Measurements from ENCODE around the gene RFFL. TPM values are rescaled to one million over a fixed set of nuclear protein-coding genes. Genes with fewer than 3 reads are reported as not detected.

The RFFL gene
- total RNA-seq, 2 experiments from 2014 or later = 11.3 to 12.0 TPM

- intact Hi-C loops (cut with micrococcal nuclease) = no loop called here
- Mint-ChIP-seq H3K9me3 (no peaks in the 10 kb centered on the region), H3K36me3 (ENCODE audit: low read depth) (peaks cover 17% of the 10 kb centered on the region), H3K27me3 (no peaks in the 10 kb centered on the region), H3K27ac (peak overlapping the region; percentile 4), H3K4me1 (ENCODE audit: low read depth) (no peaks in the 10 kb centered on the region), H3K4me3 (no peak overlapping the region)
- ChIA-PET POLR2A (interaction anchor here (0.8 to 3.4 kb wide), 5 partner anchors 11 to 78 kb away, joined by 3 to 15 read pairs (median 4); partner anchors contain the start of gene LIG3), CTCF (interaction anchor here (1.0 to 1.6 kb wide), 3 partner anchors 11 to 107 kb away, joined by 3 to 6 read pairs (median 5); no protein-coding TSS in a partner anchor)
- no peak for TF ChIP-seq CTCF (IDR thresholded peaks at IDR 0.05)
- ATAC-seq (no peak), DNase-seq (no peak)
These were observed 51.8 kb downstream of the RFFL start for GRCh38 chr17:35011671-35012216.

DNA sequence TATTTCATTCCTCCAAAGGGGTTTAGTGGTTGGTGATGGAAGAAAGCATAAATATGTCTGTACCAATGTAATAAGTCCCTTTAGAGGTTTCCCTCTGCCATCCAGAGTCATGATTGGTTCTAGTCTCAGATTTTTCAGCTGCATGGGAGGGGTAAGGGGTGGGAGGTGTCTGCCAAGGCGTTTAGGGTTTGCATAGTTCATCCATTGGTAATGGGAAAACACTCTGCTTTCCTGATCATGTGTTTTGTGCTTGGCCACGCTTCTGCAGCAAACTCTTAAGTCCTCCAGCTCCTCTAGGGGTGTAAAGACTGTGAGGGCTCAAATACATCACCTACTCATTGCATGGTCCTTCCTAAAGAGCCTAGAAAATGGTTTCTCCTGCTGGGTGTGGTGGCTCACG is 53.4 kb downstream of the RFFL start:
- Mint-ChIP-seq H3K9me3 (no peaks in the 10 kb centered on the region), H3K36me3 (ENCODE audit: low read depth) (peaks cover 20% of the 10 kb centered on the region), H3K4me1 (ENCODE audit: low read depth) (no peaks in the 10 kb centered on the region), H3K27me3 (no peaks in the 10 kb centered on the region), H3K4me3 (no peak overlapping the region), H3K27ac (peak overlapping the region; percentile 9)
- no peak for ATAC-seq
- TF ChIP-seq CTCF (IDR thresholded peaks at IDR 0.05) = no peak
- intact Hi-C loops (cut with micrococcal nuclease) = no loop called here
- ChIA-PET CTCF (interaction anchor here (1.5 to 3.5 kb wide), 4 partner anchors 9 to 109 kb away, joined by 3 to 20 read pairs (median 12); partner anchors contain the start of gene RAD51D), POLR2A (interaction anchor here (0.6 to 1.6 kb wide), 7 partner anchors 9 to 119 kb away, joined by 3 to 5 read pairs (median 3); no protein-coding TSS in a partner anchor)
- DNase-seq = no peak

DNA sequence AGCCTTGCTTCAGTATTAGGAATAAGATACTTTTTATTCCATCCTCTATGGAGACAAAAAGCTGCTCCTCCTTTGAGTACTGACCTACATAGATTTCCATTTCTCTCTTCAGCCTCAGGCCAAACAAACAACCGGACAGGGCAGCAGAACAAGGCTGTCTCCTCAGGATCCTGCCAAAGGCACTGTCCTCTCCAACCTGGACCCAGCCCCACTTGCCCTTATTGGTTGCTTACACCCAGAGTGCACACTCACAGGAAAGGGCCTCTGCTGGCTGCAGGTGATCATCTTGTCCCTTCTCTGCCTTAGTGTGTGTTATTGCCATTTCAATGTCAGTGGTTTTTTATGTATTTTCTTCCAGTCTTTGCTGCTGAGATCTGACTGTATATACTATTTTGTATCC is 56.5 kb downstream of the RFFL start:
- ChIA-PET POLR2A (interaction anchor here (1.6 kb wide), 1 partner anchor 66 kb away, joined by 5 read pairs; no protein-coding TSS in a partner anchor), CTCF (no interaction called here)
- ATAC-seq (no peak), DNase-seq (no peak)
- Mint-ChIP-seq H3K4me1 (ENCODE audit: low read depth) (no peaks in the 10 kb centered on the region), H3K27me3 (no peaks in the 10 kb centered on the region), H3K27ac (no peak overlapping the region), H3K9me3 (no peaks in the 10 kb centered on the region), H3K36me3 (ENCODE audit: low read depth) (peaks cover 28% of the 10 kb centered on the region), H3K4me3 (no peak overlapping the region)
- intact Hi-C loops (cut with micrococcal nuclease) = no loop called here
- no peak for TF ChIP-seq CTCF (IDR thresholded peaks at IDR 0.05)

DNA sequence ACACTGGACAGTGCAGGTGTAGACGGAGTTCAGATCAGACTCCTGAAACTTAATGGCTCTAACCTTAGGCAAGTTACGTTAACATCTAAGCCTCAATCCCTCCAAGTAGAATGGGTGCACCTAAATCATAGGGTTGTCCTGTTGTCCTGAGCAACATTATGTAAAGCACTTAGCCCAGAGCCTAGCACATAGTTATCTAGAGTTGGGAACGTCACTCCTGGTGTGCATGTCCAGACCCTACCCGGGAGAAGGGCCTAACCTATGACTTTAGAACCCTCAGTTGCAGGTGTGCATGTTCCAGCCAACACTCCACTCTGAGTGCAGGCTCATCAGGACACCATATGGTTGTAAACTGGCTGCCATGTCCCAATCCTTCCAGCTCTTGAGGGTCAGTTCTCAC is 57.2 kb downstream of the RFFL start:
- POLR2A ChIA-PET = no interaction called here
- Mint-ChIP-seq H3K27me3 (no peaks in the 10 kb centered on the region), H3K27ac (no peak overlapping the region), H3K36me3 (ENCODE audit: low read depth) (peaks cover 34% of the 10 kb centered on the region), H3K4me1 (ENCODE audit: low read depth) (no peaks in the 10 kb centered on the region), H3K9me3 (no peaks in the 10 kb centered on the region), H3K4me3 (no peak overlapping the region)
- intact Hi-C loops (cut with micrococcal nuclease) = no loop called here
- ATAC-seq = no peak
- TF ChIP-seq CTCF (IDR thresholded peaks at IDR 0.05) = no peak
- CTCF ChIA-PET = no interaction called here
- no peak for DNase-seq

- Mint-ChIP-seq H3K27ac (peak overlapping the region; percentile 63), H3K9me3 (no peaks in the 10 kb centered on the region), H3K4me1 (ENCODE audit: low read depth) (no peaks in the 10 kb centered on the region), H3K4me3 (no peak overlapping the region), H3K27me3 (no peaks in the 10 kb centered on the region), H3K36me3 (ENCODE audit: low read depth) (peaks cover 34% of the 10 kb centered on the region)
- ATAC-seq (no peak), DNase-seq (no peak)
- ChIA-PET CTCF (no interaction called here), POLR2A (interaction anchor here (2.2 kb wide), 1 partner anchor 12 kb away, joined by 8 read pairs; no protein-coding TSS in a partner anchor)
- no peak for TF ChIP-seq CTCF (IDR thresholded peaks at IDR 0.05)
- intact Hi-C loops (cut with micrococcal nuclease) = no loop called here
These were observed 59.7 kb downstream of the RFFL start for GRCh38 chr17:35003778-35004177.

All from activated CD8-positive, alpha-beta T cell treated with anti-CD3 and anti-CD28 coated beads for 36 hours (primary cell).